K562 (cell line): ENCODE data around the gene UBE2L3. TPM values are rescaled to one million over a fixed set of nuclear protein-coding genes. Genes with fewer than 3 reads are reported as not detected.
"Not testable (repeated sequence)": the region's sequence is repeated elsewhere in the genome, so short reads cannot be mapped to it uniquely, and the experiment has no call there.

ENCODE experiments used
- ATAC-seq: fragments of 200-7000 bp; cut with Tn5 transposase; 3 replicates; pipeline ENCODE4 v1.9.1; 2020; ENCODE audit warnings: moderate library complexity
- BruUV-seq: library from RNA; stranded (reverse); fragments of 400-500 nt; replicated peaks from 2 replicates; lab custom pipeline; 2021; lab: Mats Ljungman, UMichigan
- CTCF ChIA-PET: fragments of 300-600 bp; formaldehyde crosslinking; extraction: SDS; loops from one replicate; lab custom pipeline; 2021; ENCODE audit warnings: low intra/inter-chr PET ratio; lab: Yijun Ruan, JAX
- POLR2A ChIA-PET: fragments of 300-600, 350-650 bp; sonication (Branson Sonifier 250); formaldehyde crosslinking; extraction: SDS; loops from one replicate; lab custom pipeline; 2021; ENCODE audit warnings: antibody characterized with exemption, inconsistent platforms; lab: Yijun Ruan, JAX
- DNase-seq, 4 experiments: peaks; one replicate each; pipeline versions ENCODE4 v3.0.0 to v3.0.0-alpha.2; 2011 to 2018; ENCODE audit warnings: low spot score in 3 of 4, mixed read lengths in 3 of 4; ENCODE audit errors: extremely low read depth in 1 of 4
- FAIRE-seq: peaks from 2 replicates; lab custom pipeline; 2011; peaks lifted over from hg19 to GRCh38; lab: Jason Lieb, UNC
- H2AFZ ChIP-seq: 2 replicates; pipeline ENCODE4 v1.6.0; 2011; ENCODE audit warnings: low read depth, low read length, control low read depth, inconsistent platforms
- H3K27ac ChIP-seq: fragments of 200-600 bp; 3 replicates; pipeline ENCODE4 v1.8.0; 2011; ENCODE audit warnings: low read depth, mild to moderate bottlenecking, control low read depth, inconsistent platforms, low read length, moderate library complexity, mixed read lengths; ENCODE audit errors: extremely low read depth
- H3K27me3 ChIP-seq, 2 experiments: fragments of 300-600 bp in 1 of 2; 2 replicates in 1 of 2; 3 replicates in 1 of 2; pipeline versions ENCODE4 v1.6.0 to v1.8.0; 2011; ENCODE audit warnings: inconsistent platforms in 2 of 2, low read length in 2 of 2, mild to moderate bottlenecking in 1 of 2, mixed read lengths in 1 of 2, moderate library complexity in 1 of 2; ENCODE audit not compliant: control insufficient read depth in 2 of 2, insufficient read depth in 2 of 2
- H3K36me3 ChIP-seq: fragments of 300-600 bp; 3 replicates; pipeline ENCODE4 v1.8.0; 2011; ENCODE audit warnings: mild to moderate bottlenecking, low read length, inconsistent platforms; ENCODE audit not compliant: control insufficient read depth, insufficient read depth
- H3K4me1 ChIP-seq, 2 experiments: fragments of 200-600 bp in 1 of 2; replicated peaks in 1 of 2; 2 replicates in 1 of 2; 3 replicates in 1 of 2; pipeline versions ENCODE4 v1.5.1 to v1.8.0; 2011; ENCODE audit warnings: inconsistent platforms in 2 of 2, low read length in 2 of 2, mild to moderate bottlenecking in 1 of 2, mixed read lengths in 1 of 2, moderate library complexity in 1 of 2; ENCODE audit not compliant: control insufficient read depth in 2 of 2, insufficient read depth in 2 of 2
- H3K4me2 ChIP-seq: 2 replicates; pipeline ENCODE4 v1.6.1; 2011; ENCODE audit warnings: low read length, control low read depth, inconsistent platforms, mixed read lengths; ENCODE audit not compliant: insufficient read depth
- H3K4me3 ChIP-seq: fragments of 200-600 bp; sonication (generic), shearing (Covaris generic); 2 replicates; pipeline ENCODE4 v1.5.1; 2016; ENCODE audit warnings: control low read depth, inconsistent platforms
- H3K79me2 ChIP-seq: fragments of 200-600 bp; 3 replicates; pipeline ENCODE4 v1.8.0; 2011; ENCODE audit warnings: low read length, inconsistent platforms; ENCODE audit not compliant: control insufficient read depth, insufficient read depth
- H3K9ac ChIP-seq, 2 experiments: 2 replicates each; pipeline versions ENCODE4 v1.6.0 to v1.6.1; 2011; ENCODE audit warnings: low read depth in 2 of 2, low read length in 2 of 2, control low read depth in 1 of 2, inconsistent platforms in 1 of 2, mild to moderate bottlenecking in 1 of 2, mixed read lengths in 1 of 2; ENCODE audit not compliant: insufficient read depth in 1 of 2
- H3K9me1 ChIP-seq: one replicate; pipeline ENCODE4 v1.6.0; 2011; ENCODE audit warnings: inconsistent platforms, mild to moderate bottlenecking, low read length, moderate library complexity; ENCODE audit not compliant: control insufficient read depth, insufficient read depth
- H3K9me3 ChIP-seq: replicated peaks from 2 replicates; pipeline ENCODE4 v1.5.1; 2011; ENCODE audit warnings: low read depth, low read length, inconsistent platforms; ENCODE audit not compliant: control insufficient read depth, insufficient read depth
- H4K20me1 ChIP-seq: replicated peaks from 2 replicates; pipeline ENCODE4 v1.6.1; 2011; ENCODE audit warnings: low read length, inconsistent platforms, mixed read lengths; ENCODE audit not compliant: control insufficient read depth, insufficient read depth
- CHCHD3 ChIP-seq: fragments of 250-450 bp; sonication (Bioruptor Pico); IDR thresholded peaks from 2 replicates; pipeline ENCODE4 v2.1.2; 2022; ENCODE audit warnings: mild to moderate bottlenecking
- ELF4 ChIP-seq: fragments of 450-650 bp; formaldehyde crosslinking; IDR thresholded peaks from 2 replicates; pipeline ENCODE4 v1.4.0; 2022; ENCODE audit warnings: missing genetic modification characterization
- MAFF ChIP-seq: IDR thresholded peaks from 2 replicates; pipeline ENCODE4 v1.6.1; 2012; ENCODE audit warnings: low read length, improper control_type of control experiment
- MAFK ChIP-seq: IDR thresholded peaks from 2 replicates; pipeline ENCODE4 v1.6.1; 2011; ENCODE audit warnings: low read length, improper control_type of control experiment
- THRB ChIP-seq: fragments of 450-650 bp; formaldehyde crosslinking; conservative IDR thresholded peaks from 2 replicates; pipeline ENCODE4 v1.4.0; 2022; ENCODE audit warnings: mild to moderate bottlenecking, missing genetic modification characterization
- TOE1 ChIP-seq, 2 experiments: fragments of 450-650 bp in 1 of 2; sonication (generic) in 1 of 2; formaldehyde crosslinking in 1 of 2; IDR thresholded peaks; 2 replicates each; pipeline versions ENCODE4 v1.7.1 to v1.8.0; 2016 to 2022; ENCODE audit warnings: borderline replicate concordance in 2 of 2, mild to moderate bottlenecking in 2 of 2, antibody characterized with exemption in 1 of 2, inconsistent platforms in 1 of 2, low read depth in 1 of 2, missing genetic modification reagents in 1 of 2, moderate library complexity in 1 of 2
- ZBTB11 ChIP-seq, 3 experiments: fragments of 200-800 bp in 1 of 3; fragments of 250-450 bp in 1 of 3; fragments of 450-650 bp in 1 of 3; sonication (Bioruptor Pico) in 1 of 3; sonication (Bioruptor generic) in 1 of 3; formaldehyde crosslinking in 1 of 3; IDR thresholded peaks; 2 replicates each; pipeline versions ENCODE4 v1.6.1 to v1.8.0; 2016 to 2022; ENCODE audit warnings: mild to moderate bottlenecking in 2 of 3, missing genetic modification characterization in 2 of 3, missing compliant biosample characterization in 1 of 3, moderate library complexity in 1 of 3
- ZBTB26 ChIP-seq: fragments of 450-650 bp; formaldehyde crosslinking; IDR thresholded peaks from 2 replicates; pipeline ENCODE4 v1.4.0; 2022; ENCODE audit warnings: missing genetic modification characterization
- ZNF639 ChIP-seq, 2 experiments: fragments of 200-800 bp in 1 of 2; sonication (Bioruptor generic) in 1 of 2; sonication (generic) in 1 of 2; formaldehyde crosslinking in 1 of 2; IDR thresholded peaks in 1 of 2; conservative IDR thresholded peaks in 1 of 2; 2 replicates each; pipeline versions ENCODE4 v1.5.0 to v1.6.1; 2016 to 2020; ENCODE audit warnings: missing compliant biosample characterization in 1 of 2, missing genetic modification characterization in 1 of 2, missing genetic modification reagents in 1 of 2
- WGBS: fragments of 100-300 bp; shearing (Covaris generic); methylation state at CpG from one replicate; pipeline ENCODE4 v1.1.6; 2016; ENCODE audit warnings: low coverage, mixed read lengths; ENCODE audit not compliant: insufficient coverage; ENCODE audit errors: missing lambda C conversion rate; 5-methylcytosine and 5-hydroxymethylcytosine counted together
- in situ Hi-C: fragments of 300-500 bp; cut with MboI; formaldehyde crosslinking; loops from 4 replicates; pipeline ENCODE4 v1.15.0; 2018; ENCODE audit warnings: inconsistent platforms, mixed read lengths
- intact Hi-C: fragments of 100-400 bp; cut with micrococcal nuclease; formaldehyde crosslinking; loops from 2 replicates; pipeline ENCODE4 v1.14.2; 2022
- polyA plus RNA-seq, 8 experiments: library from polyadenylated mRNA; depleted of rRNA in 4 of 8; stranded (reverse) in 5 of 8; unstranded in 3 of 8; fragments of >200 nt; fragmentation: Nextera tagmentation in 2 of 8; fragmentation: Illumina TruSeq in 1 of 8; extraction: Ambion mirVana in 2 of 8; extraction: Trizol in 1 of 8; gene quantifications; 2 replicates each; pipeline versions ENCODE4 v1.2.1 to v1.2.3, GENCODE V29; 2011 to 2014; ENCODE audit warnings: inconsistent platforms in 1 of 8, missing spikeins in 1 of 8
- total RNA-seq, 7 experiments: library from RNA; depleted of rRNA in 6 of 7; stranded (reverse); fragments of >200 nt in 6 of 7; fragmentation: Illumina TruSeq in 2 of 7; extraction: Trizol in 2 of 7; gene quantifications; 2 replicates each; pipeline versions ENCODE4 v1.2.1 to v1.2.3, GENCODE V29; 2011 to 2021; ENCODE audit warnings: low replicate concordance in 1 of 7

Gene UBE2L3
- total and polyA plus RNA-seq, 9 of the 15 experiments (the other 6 are each of a cell fraction or from before 2014, with no cell fraction given) = 215 to 625 (median 285) TPM

- intact Hi-C loops = loop anchor here (2.0 kb wide), 1 partner anchor 14 kb away; no protein-coding TSS in a partner anchor
- H3K4me1 ChIP-seq; H3K9me3 ChIP-seq; FAIRE-seq; H3K4me3 ChIP-seq; H3K27me3 ChIP-seq; in situ Hi-C loops; H2AFZ ChIP-seq; DNase-seq; H3K9ac ChIP-seq; H3K9me1 ChIP-seq; H3K4me2 ChIP-seq; H3K27ac ChIP-seq; BruUV-seq; ATAC-seq; TF ChIP-seq TOE1 (IDR thresholded peaks at IDR 0.05; ENCODE audit: borderline replicate concordance): not testable (repeated sequence)
- ChIA-PET CTCF (interaction anchor here (2.2 kb wide), 1 partner anchor 50 kb away, joined by 7 read pairs; no protein-coding TSS in a partner anchor), POLR2A (interaction anchor here (0.6 to 76.8 kb wide), 3 partner anchors 12 to 430 kb away, joined by 4 to 4622 read pairs (median 4622); partner anchors contain the start of genes CCDC116, SDF2L1 and YDJC)
- Histone ChIP-seq H3K36me3 (peaks cover 79% of the 10 kb centered on the region), H3K79me2 (peaks cover 99% of the 10 kb centered on the region), H4K20me1 (peaks cover 51% of the 10 kb centered on the region)
- 73% methylated on average over 13 of the region's 13 CpGs for WGBS
- TF ChIP-seq ZBTB26 (peak; percentile 12; the same call in 1 of the 2 replicates), THRB (CRISPR knock-in tag) (peak; percentile 58; the same call in 1 of the 2 replicates), MAFF (peak; percentile 27; the same call in 1 of the 2 replicates), ZNF639 (CRISPR knock-in tag; conservative IDR thresholded peaks at IDR 0.05 in 1 of 2, IDR thresholded peaks at IDR 0.05 in 1 of 2) (peak in 1 of 2 experiments; percentile 94; a peak in 2 of 4 replicates), TOE1 (CRISPR knock-in tag; IDR thresholded peaks at IDR 0.05; ENCODE audit: borderline replicate concordance, low read depth) (0 out of 2 replicates have a peak, but pooled peaks have one; percentile 29), ZBTB11 (CRISPR knock-in tag; IDR thresholded peaks at IDR 0.05) (peak in 1 of 3 experiments; percentile 30; a peak in 1 of 6 replicates), CHCHD3 (CRISPR knock-in tag) (0 out of 2 replicates have a peak, but pooled peaks have one; percentile 3), MAFK (0 out of 2 replicates have a peak, but pooled peaks have one; percentile 14), ELF4 (CRISPR knock-in tag) (peak; percentile 56; the same call in 1 of the 2 replicates)
Observed at GRCh38 chr22:21596356-21597135, 29.0 kb downstream of the UBE2L3 start.
